ENCODE measurements around the gene ELMO3. TPM values are rescaled to one million over a fixed set of nuclear protein-coding genes. Genes with fewer than 3 reads are reported as not detected.

The ELMO3 gene
- total and polyA plus RNA-seq, 4 donors, result 1.7 to 3.8 (median 3.1) TPM

DNA sequence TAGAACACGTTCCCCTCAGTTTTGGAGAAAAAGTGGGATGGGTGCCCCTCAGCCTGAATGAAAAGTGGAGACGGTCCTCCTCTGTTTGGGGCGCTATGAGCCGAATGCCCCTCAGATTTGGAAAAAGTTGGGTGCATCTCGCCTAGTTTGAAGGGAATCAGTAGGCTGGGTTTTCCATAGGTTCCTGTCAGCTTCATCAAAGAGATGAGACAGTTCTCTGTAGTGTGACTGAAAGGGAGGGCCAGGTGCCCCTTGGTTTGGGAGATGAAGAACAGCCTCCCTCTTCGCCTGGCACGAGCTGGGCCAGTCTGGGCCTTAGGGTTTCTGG lies 49.1 kb downstream of the ELMO3 start:
- peaks cover 17 to 44% (median 31%) of the 10 kb centered on the region in 4 donors for H3K4me1 ChIP-seq (ENCODE audit: control insufficient read depth in 4 of 4, insufficient read depth in 4 of 4, low read length in 3 of 4)
- H3K27me3 ChIP-seq (ENCODE audit: control insufficient read depth in 4 of 4, insufficient read depth in 4 of 4, low read length in 3 of 4), result peaks cover 0 to 13% (median 1%) of the 10 kb centered on the region in 4 donors
- H3K9me3 ChIP-seq (ENCODE audit: control insufficient read depth in 4 of 4, low read length in 3 of 4), result no peaks in the 10 kb centered on the region
- WGBS, result 10% methylated on average over 7 of the region's 7 CpGs
- DNase-seq (ENCODE audit: low spot score), result no peak
- TF ChIP-seq TAF1 (conservative IDR thresholded peaks at IDR 0.05), result no peak
- TF ChIP-seq FOXA1 (IDR thresholded peaks at IDR 0.05), result no peak
- no peaks in the 10 kb centered on the region for H3K36me3 ChIP-seq (ENCODE audit: control insufficient read depth in 4 of 4, insufficient read depth in 3 of 4, low read depth in 1 of 4, low read length in 3 of 4)
- peak overlapping the region in 1 of 3 donors; percentile 43 for H3K4me3 ChIP-seq (ENCODE audit: low read depth in 1 of 3, low read length in 3 of 3)
- H3K27ac ChIP-seq (ENCODE audit: low read depth in 1 of 2, low read length in 2 of 2), result no peak overlapping the region
- no peak overlapping the region for H3K9ac ChIP-seq (ENCODE audit: low read depth in 1 of 2, low read length in 2 of 2)

DNA sequence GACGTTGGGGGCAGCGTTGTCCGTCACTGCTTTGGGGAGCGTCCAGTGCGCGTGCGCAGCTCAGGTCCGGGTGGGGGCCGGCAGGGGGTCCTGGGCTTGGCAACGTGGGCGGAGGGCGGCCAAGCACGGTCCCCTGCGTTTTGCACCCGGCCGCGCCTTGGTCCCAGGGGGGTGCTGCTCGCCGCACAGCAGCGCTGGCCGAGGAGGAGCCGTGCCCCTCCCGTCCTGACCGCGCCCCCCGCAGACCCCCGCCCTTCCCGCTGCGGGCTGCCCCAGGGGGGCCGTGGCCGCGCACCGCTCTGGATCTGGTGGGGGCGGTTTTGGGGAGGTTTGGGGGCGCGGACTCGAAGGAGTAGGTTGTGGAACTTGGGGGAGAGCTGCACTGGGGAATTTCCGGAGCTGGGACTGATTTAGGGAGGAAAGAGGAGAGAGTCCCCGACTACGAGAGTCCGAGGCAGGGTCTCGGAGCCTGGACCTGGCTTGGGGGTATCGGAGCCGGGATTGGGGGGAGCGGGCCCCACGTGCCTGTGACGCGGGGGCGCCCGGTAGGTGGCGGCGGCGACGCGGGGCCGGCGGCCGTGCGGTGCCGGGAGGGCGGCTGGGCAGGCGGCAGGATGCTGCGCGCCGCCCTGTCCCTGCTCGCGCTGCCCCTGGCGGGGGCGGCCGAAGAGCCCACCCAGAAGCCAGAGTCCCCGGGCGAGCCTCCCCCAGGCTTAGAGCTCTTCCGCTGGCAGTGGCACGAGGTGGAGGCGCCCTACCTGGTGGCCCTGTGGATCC lies 49.7 kb downstream of the ELMO3 start, which contains the start of gene SLC9A5:
SLC9A5 (plus strand) TSS at position 579 of the 777 bp plus-strand sequence; CDS start at position 615, 36 bp downstream.
- TF ChIP-seq CTCF (IDR thresholded peaks at IDR 0.05; ENCODE audit: low read depth, low read length, missing input control), result peak; percentile 17
- TF ChIP-seq RAD21 (IDR thresholded peaks at IDR 0.05), result no peak
- H3K36me3 ChIP-seq (ENCODE audit: control insufficient read depth in 4 of 4, insufficient read depth in 3 of 4, low read depth in 1 of 4, low read length in 3 of 4), result no peaks in the 10 kb centered on the region
- no peak for DNase-seq (ENCODE audit: low spot score)
- no peak within 1 kb of the TSS for H3K27ac ChIP-seq (ENCODE audit: low read depth in 1 of 2, low read length in 2 of 2)
- H3K9ac ChIP-seq (ENCODE audit: low read depth in 1 of 2, low read length in 2 of 2), result no peak within 1 kb of the TSS
- peak within 1 kb of the TSS in 1 of 3 donors; percentile 43 for H3K4me3 ChIP-seq (ENCODE audit: low read depth in 1 of 3, low read length in 3 of 3)
- WGBS, result 3% methylated on average over 75 of the region's 75 CpGs
- peaks cover 0 to 13% (median 1%) of the 10 kb centered on the region in 4 donors for H3K27me3 ChIP-seq (ENCODE audit: control insufficient read depth in 4 of 4, insufficient read depth in 4 of 4, low read length in 3 of 4)
- H3K4me1 ChIP-seq (ENCODE audit: control insufficient read depth in 4 of 4, insufficient read depth in 4 of 4, low read length in 3 of 4), result peaks cover 17 to 44% (median 30%) of the 10 kb centered on the region in 4 donors
- H3K9me3 ChIP-seq (ENCODE audit: control insufficient read depth in 4 of 4, low read length in 3 of 4), result no peaks in the 10 kb centered on the region

DNA sequence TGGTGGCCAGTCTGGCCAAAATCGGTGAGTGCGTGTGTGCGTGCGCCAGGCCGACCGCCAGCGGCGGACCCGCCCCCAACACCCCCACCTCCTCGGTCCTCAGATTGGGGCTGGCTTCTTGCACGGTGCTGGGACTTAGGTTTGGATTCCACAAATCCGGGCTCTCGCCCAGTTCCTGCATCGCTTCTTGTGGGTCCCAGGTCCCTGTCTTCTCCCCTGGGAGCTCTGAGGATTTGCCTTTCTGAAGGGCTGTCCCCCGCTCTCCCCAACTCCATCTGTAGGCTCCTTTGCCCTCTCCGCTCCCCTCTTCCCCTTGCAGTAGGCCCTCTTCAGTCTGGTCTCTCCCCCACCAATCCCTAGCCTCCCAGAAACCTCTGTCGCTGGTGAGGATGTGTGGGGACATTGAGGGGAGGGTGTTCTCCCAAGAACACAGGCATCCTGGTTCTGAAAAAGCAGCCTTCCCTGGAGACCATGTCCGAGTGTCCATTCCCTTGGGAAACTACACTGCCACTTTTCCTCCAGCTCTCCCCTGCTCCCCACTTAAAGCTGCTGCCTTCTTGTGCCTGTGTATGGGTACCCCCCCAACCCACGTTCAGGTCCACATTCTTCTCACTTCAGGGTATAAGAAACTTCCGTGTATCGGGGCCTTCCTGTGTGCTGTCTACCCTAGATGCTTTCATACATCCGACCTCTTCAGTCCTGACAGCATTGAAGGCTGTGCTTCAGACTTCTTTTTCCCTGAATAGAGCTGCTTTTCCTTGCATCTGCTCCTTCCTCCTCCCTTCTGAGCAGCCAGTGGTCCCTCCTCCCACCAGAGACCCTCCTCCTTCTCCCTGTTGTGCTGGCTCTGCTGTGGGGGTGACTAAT lies 50.5 kb downstream of the ELMO3 start:
- no peaks in the 10 kb centered on the region for H3K36me3 ChIP-seq (ENCODE audit: control insufficient read depth in 4 of 4, insufficient read depth in 3 of 4, low read depth in 1 of 4, low read length in 3 of 4)
- no peak for DNase-seq (ENCODE audit: low spot score)
- H3K4me1 ChIP-seq (ENCODE audit: control insufficient read depth in 4 of 4, insufficient read depth in 4 of 4, low read length in 3 of 4), result peaks cover 17 to 44% (median 28%) of the 10 kb centered on the region in 4 donors
- TF ChIP-seq FOXA2 (IDR thresholded peaks at IDR 0.05) (no peak), CTCF (IDR thresholded peaks at IDR 0.05; ENCODE audit: low read depth, low read length, missing input control) (no peak), GABPA (IDR thresholded peaks at IDR 0.05 in 1 of 2, conservative IDR thresholded peaks at IDR 0.05 in 1 of 2) (no peak), HNF4G (IDR thresholded peaks at IDR 0.05) (no peak), HNF4A (conservative IDR thresholded peaks at IDR 0.05) (no peak), ATF3 (IDR thresholded peaks at IDR 0.05) (no peak), YY1 (IDR thresholded peaks at IDR 0.05) (no peak), EGR1 (IDR thresholded peaks at IDR 0.05; ENCODE audit: low read depth in 2 of 2) (no peak)
- peaks cover 0 to 13% (median 1%) of the 10 kb centered on the region in 4 donors for H3K27me3 ChIP-seq (ENCODE audit: control insufficient read depth in 4 of 4, insufficient read depth in 4 of 4, low read length in 3 of 4)
- H3K4me3 ChIP-seq (ENCODE audit: low read depth in 1 of 3, low read length in 3 of 3), result peak overlapping the region in 1 of 3 donors; percentile 43
- no peak overlapping the region for H3K27ac ChIP-seq (ENCODE audit: low read depth in 1 of 2, low read length in 2 of 2)
- WGBS, result 21% methylated on average over 22 of the region's 22 CpGs
- no peaks in the 10 kb centered on the region for H3K9me3 ChIP-seq (ENCODE audit: control insufficient read depth in 4 of 4, low read length in 3 of 4)
- no peak overlapping the region for H3K9ac ChIP-seq (ENCODE audit: low read depth in 1 of 2, low read length in 2 of 2)
